Vagina (tissue), 2 donors: ENCODE results near the gene TCP11L2.
"Not testable (repeated sequence)": the region's sequence is repeated elsewhere in the genome, so short reads cannot be mapped to it uniquely, and the experiment has no call there.

Source experiments
- POLR2AphosphoS5 ChIP-seq, 2 donors: sonication (generic); formaldehyde crosslinking; IDR thresholded peaks; one replicate each; pipeline ENCODE4 v1.9.0; 2017; ENCODE audit warnings: antibody characterized with exemption in 2 of 2, mild to moderate bottlenecking in 2 of 2, low read depth in 1 of 2; ENCODE audit not compliant: insufficient read depth in 1 of 2
- TF ChIP-seq, protein P1 (sequence below), 3 experiments: fragments of 450-650 bp in 2 of 3; fragments of 200-600 bp in 1 of 3; sonication (generic) in 1 of 3; IDR thresholded peaks; one replicate each; pipeline ENCODE4 v1.5.1; 2017 to 2019; ENCODE audit warnings: antibody characterized with exemption in 3 of 3, mild to moderate bottlenecking in 2 of 3, moderate library complexity in 2 of 3

DNA sequence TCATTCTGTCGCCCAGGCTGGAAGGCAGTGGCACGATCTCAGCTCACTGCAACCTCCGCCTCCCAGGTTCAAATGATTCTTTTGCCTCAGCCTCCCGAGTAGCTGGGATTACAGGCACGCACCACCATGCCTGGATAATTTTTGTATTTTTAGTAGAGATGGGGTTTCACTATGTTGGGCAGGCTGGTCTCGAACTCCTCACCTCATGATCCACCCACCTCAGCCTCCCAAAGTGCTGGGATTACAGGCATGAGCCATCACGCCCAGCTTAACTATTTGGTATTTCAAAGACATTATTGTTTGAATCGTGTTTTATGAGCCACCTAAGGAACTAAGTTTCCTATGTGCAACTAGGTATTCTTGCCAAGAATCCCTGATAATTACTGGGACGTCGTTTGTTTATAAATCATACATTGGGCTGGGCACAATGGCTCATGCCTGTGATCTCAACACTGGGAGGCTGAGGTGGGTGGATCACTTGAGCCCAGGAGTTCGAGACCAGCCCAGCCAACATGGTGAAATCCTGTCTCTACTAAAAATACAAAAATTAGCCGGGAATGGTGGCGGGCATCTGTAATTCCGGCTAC is 15.9 kb upstream of the TCP11L2 start:
- TF ChIP-seq, protein P1, sequence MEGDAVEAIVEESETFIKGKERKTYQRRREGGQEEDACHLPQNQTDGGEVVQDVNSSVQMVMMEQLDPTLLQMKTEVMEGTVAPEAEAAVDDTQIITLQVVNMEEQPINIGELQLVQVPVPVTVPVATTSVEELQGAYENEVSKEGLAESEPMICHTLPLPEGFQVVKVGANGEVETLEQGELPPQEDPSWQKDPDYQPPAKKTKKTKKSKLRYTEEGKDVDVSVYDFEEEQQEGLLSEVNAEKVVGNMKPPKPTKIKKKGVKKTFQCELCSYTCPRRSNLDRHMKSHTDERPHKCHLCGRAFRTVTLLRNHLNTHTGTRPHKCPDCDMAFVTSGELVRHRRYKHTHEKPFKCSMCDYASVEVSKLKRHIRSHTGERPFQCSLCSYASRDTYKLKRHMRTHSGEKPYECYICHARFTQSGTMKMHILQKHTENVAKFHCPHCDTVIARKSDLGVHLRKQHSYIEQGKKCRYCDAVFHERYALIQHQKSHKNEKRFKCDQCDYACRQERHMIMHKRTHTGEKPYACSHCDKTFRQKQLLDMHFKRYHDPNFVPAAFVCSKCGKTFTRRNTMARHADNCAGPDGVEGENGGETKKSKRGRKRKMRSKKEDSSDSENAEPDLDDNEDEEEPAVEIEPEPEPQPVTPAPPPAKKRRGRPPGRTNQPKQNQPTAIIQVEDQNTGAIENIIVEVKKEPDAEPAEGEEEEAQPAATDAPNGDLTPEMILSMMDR (IDR thresholded peaks at IDR 0.05), result not testable (repeated sequence)
- TF ChIP-seq POLR2AphosphoS5 (IDR thresholded peaks at IDR 0.05; ENCODE audit: insufficient read depth in 1 of 2, low read depth in 1 of 2), result not testable (repeated sequence)
